ENCODE measurements around the gene CHRND.
"Not testable (repeated sequence)": the region's sequence is repeated elsewhere in the genome, so short reads cannot be mapped to it uniquely, and the experiment has no call there.

The CHRND gene

DNA sequence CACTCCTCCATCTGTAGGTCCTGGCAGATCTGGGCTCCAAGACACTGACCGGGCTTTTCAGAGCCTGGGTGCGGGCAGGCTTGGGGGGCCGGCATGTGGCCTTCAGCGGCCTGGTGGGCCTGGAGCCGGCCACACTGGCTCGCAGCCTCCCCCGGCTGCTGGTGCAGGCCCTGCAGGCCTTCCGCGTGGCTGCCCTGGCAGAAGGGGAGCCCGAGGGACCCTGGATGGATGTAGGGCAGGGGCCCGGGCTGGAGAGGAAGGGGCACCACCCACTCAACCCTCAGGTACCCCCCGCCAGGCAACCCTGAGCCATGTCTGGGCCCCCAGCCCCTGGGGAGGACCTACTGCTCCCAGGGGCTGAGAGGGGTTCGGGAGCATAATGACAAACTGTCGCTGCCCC is 761 bp upstream of the CHRND start:
- DNase-seq (ENCODE audit: low spot score), result no peak

DNA sequence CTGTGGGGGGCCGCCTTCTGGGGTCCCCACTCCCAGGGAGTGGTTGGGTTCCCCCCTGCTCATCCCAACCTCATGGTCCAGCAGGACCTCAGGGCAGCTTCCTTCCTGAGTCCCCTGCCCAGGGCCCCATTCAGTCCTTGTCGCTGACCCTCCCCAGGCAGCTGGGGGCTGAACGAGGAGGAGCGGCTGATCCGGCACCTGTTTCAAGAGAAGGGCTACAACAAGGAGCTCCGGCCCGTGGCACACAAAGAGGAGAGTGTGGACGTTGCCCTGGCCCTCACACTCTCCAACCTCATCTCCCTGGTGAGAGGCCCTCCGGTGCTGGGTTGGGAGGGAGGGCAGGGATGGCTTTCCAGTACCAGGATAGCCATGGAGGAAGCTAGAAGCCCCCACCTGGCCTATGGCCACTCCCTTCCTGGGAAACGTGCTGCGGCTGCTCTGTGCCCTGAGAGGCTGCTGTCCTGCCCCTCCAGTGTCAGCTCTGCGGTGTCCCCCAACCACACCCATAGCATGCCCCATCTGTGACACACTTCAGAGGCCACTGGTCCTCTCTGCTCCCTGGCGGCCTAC is 497 bp downstream of the CHRND start:
- no peak for DNase-seq (ENCODE audit: low spot score)

DNA sequence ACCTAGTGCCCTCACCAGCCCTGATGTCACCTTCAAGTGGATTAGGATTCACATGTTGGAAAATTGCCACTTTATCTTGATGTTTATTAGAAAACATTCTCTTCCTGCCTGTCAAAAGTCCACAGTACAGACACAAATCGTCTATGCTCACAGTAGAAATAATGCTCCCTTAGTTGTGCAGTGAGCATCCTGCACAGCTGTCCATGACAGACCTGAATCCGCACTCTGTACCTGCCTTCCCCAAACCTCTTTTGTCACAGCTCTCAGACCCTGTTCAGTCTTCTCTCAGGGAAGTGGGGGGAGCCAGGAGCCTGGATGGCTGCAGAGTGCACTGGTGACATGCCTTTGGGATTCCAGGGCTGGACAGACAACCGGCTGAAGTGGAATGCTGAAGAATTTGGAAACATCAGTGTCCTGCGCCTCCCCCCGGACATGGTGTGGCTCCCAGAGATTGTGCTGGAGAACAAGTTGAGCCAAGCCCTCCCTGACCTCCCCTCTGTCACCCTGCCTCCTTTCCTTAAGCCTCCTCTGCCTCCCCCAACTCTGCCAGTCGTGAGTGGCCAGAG is 2.0 kb downstream of the CHRND start:
- no peak for DNase-seq (ENCODE audit: low spot score)

DNA sequence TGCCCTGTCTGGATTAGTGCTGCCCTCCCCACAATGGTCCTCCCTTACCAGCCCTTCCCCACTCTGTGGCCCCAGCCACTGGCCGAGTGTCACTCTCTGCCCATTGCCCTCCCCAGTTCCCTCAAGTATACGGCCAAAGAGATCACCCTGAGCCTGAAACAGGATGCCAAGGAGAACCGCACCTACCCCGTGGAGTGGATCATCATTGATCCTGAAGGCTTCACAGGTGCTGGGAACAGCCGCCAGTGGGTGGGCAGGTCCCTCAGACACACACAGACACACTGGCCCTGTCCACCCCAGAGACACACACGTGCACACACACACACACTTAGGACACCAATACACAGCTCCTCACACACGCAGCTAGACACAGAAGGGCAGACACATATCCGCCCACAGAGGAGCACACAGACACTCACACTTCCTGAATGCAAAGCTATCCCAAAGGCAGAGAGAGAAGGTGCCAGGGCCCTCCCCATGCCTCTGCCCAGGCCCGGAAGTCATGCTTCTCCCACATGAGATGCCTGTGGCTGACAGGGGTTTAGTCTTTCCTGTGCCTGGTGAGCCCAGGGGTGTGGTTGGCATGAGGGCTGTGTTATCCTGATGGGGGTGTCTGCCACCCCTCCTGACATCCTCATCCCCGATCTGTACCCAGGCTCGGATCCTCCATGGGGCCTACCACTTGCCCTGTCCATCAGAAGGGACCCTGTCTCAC is 2.9 kb downstream of the CHRND start:
- no peak for DNase-seq (ENCODE audit: low spot score)

DNA sequence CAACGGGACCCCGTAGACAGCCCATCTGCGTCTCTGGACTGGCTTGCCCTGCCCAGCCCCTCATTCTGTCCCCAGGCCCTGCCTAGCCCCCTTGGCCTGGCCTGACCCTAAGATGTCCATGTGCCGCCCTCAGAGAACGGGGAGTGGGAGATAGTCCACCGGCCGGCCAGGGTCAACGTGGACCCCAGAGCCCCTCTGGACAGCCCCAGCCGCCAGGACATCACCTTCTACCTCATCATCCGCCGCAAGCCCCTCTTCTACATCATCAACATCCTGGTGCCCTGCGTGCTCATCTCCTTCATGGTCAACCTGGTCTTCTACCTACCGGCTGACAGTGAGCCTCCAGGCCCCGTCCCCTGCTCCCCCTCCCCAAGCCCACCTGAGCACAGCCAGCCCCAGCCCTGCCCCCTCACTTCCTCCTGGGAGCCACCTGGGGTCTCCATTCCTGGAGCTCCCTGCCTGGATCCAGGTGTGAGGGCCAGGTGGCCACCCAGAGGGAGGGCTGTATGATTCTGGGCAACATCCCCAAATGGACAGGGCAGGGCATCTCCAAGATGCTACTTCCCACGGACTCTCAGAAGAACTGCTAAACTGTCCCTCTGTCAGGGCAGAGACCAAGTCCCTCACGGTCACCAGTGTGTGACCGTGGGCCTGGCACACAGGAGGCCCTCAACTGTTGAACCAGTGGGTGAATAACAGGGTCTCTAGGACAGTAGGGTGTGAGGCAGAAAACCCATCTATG is 4.0 kb downstream of the CHRND start:
- DNase-seq (ENCODE audit: low spot score), result no peak

DNA sequence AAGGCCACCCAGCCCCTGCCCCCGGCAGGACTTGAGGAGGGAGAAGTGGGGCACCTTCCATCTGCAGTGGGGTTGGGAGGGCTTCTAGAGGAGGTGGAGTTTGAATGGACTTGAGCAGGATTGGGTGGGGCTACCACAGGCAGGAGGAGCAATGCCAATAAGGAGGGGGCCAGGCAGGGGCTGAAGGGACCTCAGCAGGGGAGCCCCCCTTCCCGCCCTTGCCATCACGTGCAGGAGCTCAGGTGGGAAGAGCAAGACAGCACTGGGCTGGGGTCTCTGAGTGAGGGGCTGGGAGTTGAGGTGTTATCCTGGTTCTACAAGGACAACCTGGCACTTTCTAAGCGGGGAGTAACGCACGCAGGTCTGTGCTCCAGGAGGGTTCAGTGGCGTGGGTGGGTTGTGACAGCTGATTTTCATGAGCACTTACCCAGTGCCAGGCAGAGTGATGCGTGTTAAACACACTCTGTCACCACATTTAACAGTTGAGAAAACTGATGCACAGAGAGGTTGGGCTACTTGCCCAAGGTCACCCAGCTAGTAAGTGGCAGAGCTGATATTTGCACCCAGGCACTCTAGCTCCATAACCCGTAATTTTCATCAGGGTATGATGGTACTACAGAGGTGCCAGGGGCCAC is 4.8 kb downstream of the CHRND start:
- DNase-seq (ENCODE audit: low spot score), result no peak

DNA sequence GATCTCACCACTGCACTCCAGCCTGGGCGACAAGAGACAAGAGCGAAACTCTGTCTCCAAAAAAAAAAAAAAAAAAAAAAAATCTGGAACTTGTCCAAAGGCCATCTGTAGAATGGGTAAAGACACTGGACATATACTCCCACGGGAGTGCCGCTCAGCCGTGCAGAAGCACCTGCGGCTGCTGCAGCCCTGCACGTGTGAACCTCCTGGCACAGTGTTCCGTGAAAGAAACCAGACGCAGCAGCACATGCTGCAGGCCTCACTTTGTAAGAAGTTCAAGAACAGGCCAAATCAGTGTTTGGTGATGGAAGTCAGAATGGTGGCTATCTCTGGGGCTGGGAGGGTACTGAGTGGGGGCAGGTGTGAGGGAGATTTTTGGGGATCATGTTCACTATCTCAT is 6.5 kb downstream of the CHRND start:
- DNase-seq (ENCODE audit: low spot score), result no peak

DNA sequence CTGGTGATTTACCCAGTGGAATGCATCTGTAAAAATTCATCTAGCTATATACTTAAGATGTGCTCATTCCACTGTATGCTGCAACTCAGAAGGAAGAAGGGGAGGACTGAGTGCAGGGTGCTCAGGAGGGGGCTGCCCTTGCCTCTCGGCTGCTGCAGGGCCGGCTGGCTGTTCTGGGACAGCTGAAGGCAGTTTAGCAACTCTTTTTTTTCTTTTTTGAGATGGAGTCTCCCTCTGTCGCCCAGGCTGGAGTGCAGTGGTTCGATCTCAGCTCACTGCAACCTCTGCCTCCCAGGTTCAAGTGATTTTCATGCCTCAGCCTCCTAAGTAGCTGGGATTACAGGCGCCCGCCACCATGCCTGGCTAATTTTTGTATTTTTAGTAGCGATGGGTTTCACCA is 6.9 kb downstream of the CHRND start:
- not testable (repeated sequence) for DNase-seq (ENCODE audit: low spot score)

DNA sequence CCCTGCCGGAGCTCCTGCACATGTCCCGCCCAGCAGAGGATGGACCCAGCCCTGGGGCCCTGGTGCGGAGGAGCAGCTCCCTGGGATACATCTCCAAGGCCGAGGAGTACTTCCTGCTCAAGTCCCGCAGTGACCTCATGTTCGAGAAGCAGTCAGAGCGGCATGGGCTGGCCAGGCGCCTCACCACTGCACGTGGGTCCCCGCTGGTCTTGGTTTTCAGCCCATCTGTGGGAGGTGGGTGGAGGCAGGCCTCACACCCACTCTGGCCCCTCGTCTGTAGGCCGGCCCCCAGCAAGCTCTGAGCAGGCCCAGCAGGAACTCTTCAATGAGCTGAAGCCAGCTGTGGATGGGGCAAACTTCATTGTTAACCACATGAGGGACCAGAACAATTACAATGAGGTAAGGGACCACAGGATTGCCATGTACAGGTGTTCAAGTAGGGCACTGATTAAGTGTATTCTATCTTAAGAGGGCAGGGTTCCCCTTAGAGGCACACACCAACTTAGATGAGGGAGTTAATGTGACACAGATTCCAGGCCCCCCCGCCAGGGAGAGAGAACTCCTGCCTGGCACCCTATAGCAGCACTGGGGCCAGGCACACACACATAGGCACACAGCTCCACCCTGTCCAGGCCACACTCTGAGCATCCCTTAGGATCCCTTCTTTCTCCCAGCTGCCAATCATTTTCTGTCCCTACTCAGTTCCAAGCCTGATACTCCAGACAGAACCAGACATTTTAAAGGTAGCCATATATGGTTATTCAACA is 8.2 kb downstream of the CHRND start:
- DNase-seq (ENCODE audit: low spot score), result no peak

DNA sequence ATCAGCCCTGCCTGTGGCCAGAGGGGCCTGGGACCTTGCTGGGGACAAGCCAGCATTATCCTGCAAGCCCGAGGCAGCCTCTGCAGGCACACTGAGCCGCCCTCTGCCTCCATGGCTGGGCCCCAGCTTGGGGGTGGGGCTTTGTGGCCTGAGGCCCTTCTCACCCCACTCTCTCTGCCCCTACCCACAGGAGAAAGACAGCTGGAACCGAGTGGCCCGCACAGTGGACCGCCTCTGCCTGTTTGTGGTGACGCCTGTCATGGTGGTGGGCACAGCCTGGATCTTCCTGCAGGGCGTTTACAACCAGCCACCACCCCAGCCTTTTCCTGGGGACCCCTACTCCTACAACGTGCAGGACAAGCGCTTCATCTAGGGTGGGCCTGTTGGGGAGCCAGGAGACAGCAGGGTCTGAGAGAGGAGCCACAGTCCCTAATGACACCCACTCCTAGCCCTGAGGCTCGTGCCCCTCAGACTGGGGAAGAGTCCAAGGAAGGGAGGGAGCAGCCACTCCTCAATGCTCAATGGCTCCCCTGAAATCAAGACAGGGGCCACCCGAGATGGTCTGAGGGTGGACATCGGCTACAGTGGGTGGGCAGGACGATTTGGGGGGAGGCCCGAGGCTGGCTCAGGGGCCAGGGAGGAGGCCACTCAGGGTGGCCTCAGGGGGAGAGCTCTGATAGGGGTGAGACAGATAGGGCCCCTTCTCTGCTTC is 9.1 kb downstream of the CHRND start:
- DNase-seq (ENCODE audit: low spot score), result no peak

DNA sequence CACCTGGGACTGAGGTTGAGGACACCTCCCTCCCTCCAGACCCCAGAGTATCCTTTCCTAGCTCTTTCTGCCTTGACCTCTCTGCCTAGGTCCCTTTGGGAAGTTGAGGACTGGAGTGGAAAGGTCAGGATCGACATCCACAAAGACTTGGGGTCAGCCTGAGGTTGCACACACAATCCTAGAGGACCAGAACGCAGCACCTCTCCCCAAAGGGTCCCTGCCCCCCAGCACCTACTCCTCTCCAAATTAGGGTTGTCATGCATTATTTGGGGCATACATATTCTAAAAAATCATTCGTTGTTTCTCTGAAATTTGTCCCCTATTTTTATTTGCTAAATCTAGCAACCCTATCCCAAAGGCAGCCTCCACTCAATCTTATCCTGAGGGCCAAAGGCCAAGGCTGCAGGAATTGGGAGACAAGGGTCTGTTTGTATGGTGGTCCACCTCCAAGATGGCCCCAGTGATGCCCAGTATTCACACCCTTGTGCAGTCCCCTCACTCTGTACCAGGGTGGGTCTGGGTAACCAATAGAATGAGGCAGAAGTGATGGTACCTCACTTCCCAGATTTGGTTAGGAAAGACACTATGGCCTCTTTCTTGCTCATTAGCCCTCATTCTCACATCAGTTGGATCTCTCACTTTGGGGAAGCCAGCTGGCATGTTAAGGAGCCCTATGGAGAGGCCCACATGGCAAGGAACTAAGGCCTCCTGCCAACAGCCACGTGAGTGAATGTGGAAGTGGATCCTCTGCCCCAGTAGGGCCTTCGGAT is 10.0 kb downstream of the CHRND start:
- DNase-seq (ENCODE audit: low spot score), result no peak

DNA sequence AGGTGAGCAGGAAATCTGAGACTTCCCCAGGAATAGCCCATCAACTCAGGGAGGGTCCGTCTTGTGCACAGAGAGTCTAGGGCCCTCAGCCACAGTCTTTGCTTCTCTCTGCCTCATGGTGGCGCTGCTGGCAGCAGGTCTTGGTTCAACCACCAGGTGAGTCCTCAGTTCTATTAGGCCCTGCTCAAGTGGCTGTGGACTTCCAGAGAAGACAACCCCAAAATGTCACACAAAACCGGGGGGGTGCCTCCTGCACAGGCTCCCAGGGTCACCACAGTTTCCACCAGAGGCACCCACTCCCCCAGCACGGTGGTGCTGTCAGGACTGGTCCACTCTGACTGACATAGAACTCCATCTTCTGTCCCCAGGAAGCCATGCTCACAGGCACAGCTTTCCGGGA is 11.1 kb downstream of the CHRND start:
- no peak for DNase-seq (ENCODE audit: low spot score)

DNA sequence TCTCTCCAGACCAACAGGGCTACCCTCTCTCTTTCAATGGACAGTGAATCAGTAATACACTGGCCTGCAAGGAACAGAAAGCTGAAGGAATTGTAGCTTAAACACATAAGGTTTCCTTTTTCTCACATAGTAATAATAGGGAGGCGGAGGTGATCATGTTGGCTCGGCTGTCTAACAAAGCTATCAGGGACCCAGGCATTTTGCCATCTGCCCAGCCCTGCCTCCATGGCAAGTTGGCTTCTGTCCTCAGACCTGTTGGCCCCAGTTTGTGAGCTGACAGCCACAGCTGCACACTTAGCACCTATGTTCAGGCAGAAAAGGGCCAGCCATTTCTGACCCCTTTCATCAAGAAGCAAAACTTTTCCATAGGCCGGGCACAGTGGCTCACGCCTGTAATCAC is 11.5 kb downstream of the CHRND start:
- no peak for DNase-seq (ENCODE audit: low spot score)

DNA sequence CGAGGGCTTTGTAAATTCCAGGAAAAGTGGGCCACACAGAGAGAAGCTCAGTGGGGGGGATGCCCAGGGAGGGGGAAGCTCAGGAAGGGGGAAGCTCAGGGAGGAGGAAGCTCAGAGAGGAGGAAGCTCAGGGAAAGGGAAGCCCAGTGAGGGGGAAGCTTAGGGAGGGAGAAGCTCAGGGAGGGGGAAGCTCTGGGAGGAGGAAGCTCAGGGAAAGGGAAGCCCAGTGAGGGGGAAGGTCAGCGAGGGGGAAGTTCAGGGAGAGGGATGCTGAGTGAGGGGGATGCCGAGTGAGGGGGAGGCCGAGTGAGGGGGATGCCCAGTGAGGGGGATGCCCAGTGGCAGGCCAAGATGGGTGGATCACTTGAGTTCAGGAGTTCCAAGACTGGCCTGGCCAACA is 12.7 kb downstream of the CHRND start:
- no peak for DNase-seq (ENCODE audit: low spot score)

DNA sequence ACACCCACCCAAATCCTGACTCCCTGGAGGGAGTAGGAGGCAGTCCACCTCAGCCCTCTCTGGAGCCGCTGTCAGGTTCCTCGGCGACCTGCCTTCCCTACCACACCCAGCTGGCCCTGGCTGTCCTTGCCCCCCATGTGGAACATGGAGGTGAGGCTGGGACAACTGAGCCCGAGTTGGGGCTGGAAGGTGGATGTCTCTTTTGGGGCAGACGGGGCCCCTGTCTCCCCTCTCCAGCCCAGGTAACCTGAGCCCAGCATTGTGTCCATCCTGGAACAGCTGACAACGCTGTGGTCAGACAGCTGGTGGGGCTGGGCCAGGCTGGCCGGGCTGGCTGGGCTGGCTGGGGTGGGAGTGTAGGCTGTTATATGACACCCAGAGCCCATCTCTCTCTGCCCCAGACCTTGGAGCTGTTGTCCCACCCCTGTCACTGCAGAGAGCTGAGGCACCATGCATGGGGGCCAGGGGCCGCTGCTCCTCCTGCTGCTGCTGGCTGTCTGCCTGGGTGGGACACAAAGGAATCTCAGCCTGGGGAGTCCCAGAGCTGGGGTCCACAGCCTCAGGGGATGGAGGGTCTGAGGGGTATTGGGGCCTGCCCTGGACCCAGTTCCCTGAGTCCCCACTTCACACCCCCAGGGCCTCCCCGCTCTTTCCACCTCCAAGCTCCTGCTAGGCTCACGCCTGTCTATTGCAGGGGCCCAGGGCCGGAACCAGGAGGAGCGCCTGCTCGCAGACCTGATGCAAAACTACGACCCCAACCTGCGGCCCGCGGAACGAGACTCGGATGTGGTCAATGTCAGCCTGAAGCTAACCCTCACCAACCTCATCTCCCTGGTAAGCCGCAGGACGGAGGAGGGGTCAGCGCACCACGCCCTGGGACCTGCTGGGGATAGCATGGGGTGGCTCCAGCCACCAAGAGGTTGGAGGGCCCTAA is 13.6 kb downstream of the CHRND start, which contains the start of gene CHRNG:
TSS of gene CHRNG (plus strand) at position 395 of the 934 bp plus-strand sequence. CDS start at position 451, 56 bp downstream.
- DNase-seq (ENCODE audit: low spot score), result no peak

DNA sequence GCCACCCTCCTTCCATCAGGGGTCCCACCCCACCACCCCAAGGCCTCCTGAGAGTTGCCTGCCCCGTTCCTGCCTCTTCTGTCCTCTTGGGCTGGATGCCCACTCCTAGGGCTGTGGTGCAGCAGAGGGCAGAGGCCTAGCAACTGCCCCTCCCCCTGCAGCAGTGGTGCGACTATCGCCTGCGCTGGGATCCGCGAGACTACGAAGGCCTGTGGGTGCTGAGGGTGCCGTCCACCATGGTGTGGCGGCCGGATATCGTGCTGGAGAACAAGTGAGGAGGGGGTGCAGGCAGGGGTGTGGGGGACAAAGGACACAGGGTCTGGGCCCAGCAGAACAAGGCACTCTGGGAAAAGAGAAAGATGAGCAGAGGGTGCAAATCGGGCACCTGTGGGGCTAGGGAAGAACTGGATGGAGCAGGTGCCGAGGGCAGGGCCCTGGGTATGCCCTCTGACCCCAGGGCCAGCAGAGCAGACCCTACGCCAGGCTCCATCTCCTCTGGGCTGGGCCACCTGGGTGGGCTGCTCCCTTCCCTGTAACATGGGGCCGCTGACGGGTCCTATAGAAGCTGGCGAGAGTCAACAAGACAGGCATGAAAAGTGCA is 14.6 kb downstream of the CHRND start:
- DNase-seq (ENCODE audit: low spot score), result no peak

DNA sequence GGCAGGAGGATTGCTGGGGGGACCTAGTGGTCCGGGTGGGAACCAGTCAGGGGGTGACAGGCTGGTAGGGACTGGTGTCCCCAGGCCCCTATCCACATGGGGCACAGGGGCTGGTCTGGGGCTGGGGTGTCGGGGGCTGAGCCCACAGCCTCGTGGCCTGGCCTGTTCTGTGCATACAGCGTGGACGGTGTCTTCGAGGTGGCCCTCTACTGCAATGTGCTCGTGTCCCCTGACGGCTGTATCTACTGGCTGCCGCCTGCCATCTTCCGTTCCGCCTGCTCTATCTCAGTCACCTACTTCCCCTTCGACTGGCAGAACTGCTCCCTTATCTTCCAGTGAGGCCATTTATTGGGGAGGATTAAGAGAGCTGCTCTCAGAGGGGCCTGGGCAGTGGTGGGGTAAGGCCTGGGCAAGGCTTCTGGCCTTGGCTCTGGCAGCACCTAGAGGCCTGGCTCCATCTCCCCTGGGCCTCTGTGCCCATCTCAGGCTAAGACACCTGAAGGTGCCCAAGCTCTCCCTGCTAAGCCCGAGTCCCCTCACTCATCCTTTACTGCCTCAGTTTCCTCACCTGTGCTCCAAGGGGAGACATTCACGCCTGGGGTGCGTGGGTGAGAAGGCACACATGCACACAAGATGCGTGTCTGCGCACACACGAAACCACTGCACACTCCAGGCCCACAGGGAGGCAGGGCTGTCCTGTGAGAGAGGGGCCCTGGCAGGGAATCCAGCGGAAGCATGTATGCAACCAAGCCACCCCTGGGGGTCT is 15.4 kb downstream of the CHRND start:
- no peak for DNase-seq (ENCODE audit: low spot score)

Data from AG08396 (cell line).